Activated CD4-positive, alpha-beta T cell treated with anti-CD3 and anti-CD28 coated beads, Interleukin-2, amount 10 ng/mL, durations not matched to agents 7 days and 5 days (primary cell): Measurements from ENCODE around the gene RNU6-9. TPM values are rescaled to one million over a fixed set of nuclear protein-coding genes. Genes with fewer than 3 reads are reported as not detected.
A peak's percentile ranks its signal among the peaks of the same experiment; 100 is the strongest.
"Not testable (repeated sequence)": the region's sequence is repeated elsewhere in the genome, so short reads cannot be mapped to it uniquely, and the experiment has no call there.

Source experiments
- CTCF ChIA-PET: fragments of 350-600 bp; sonication (Branson Sonifier 250); formaldehyde crosslinking; loops from one replicate; lab custom pipeline; 2021; ENCODE audit warnings: antibody characterized with exemption; lab: Charles Lee
- POLR2A ChIA-PET: fragments of 350-600 bp; sonication (Branson Sonifier 250); formaldehyde crosslinking; loops from one replicate; lab custom pipeline; 2021; ENCODE audit warnings: antibody characterized with exemption; lab: Charles Lee
- DNase-seq: peaks from one replicate; pipeline ENCODE4 v3.0.0-alpha.2; 2020
- H3K27ac Mint-ChIP-seq: one replicate; pipeline ENCODE4 v1.8.0; 2021; ENCODE audit warnings: mild to moderate bottlenecking, moderate library complexity, mixed read lengths
- H3K27me3 Mint-ChIP-seq: one replicate; pipeline ENCODE4 v1.8.0; 2021; ENCODE audit warnings: mixed read lengths
- H3K36me3 Mint-ChIP-seq: one replicate; pipeline ENCODE4 v1.8.0; 2021; ENCODE audit warnings: low read depth, mixed read lengths
- H3K4me1 Mint-ChIP-seq: one replicate; pipeline ENCODE4 v1.8.0; 2021; ENCODE audit warnings: mixed read lengths
- H3K4me3 Mint-ChIP-seq: one replicate; pipeline ENCODE4 v1.8.0; 2021; ENCODE audit warnings: mild to moderate bottlenecking, moderate library complexity, mixed read lengths
- H3K9me3 Mint-ChIP-seq: one replicate; pipeline ENCODE4 v1.8.0; 2021; ENCODE audit warnings: mixed read lengths
- total RNA-seq, 2 experiments: library from RNA; stranded (reverse); gene quantifications; one replicate each; pipeline ENCODE4 v1.2.3, GENCODE V29; 2021

RNU6-9 gene
- not detected for total RNA-seq

DNA sequence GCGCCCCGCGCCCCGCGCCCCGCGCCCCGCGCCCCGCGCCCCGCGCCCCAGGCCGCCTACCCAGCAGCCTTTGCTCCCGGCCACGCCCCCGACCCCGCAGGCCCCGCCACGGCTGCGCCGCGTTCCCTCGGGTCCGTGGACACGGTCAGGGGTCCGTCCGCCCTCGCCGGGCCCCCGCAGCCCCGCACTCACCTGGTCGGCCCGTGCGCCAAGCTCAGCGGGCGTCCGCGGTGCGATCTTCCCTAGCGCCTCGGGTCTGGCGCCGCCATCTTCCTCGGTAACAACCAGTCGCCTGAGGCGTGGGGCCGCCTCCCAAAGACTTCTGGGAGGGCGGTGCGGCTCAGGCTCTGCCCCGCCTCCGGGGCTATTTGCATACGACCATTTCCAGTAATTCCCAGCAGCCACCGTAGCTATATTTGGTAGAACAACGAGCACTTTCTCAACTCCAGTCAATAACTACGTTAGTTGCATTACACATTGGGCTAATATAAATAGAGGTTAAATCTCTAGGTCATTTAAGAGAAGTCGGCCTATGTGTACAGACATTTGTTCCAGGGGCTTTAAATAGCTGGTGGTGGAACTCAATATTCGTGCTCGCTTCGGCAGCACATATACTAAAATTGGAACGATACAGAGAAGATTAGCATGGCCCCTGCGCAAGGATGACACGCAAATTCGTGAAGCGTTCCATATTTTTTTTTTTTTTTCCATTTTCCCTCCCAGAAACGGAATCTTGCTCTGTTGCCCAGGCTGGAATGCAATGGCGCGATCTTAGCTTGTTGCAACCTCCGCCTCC is at the start of gene RNU6-9, which contains the start of gene MED16:
Gene RNU6-9 (plus strand): TSS at position 591 of the 796 bp plus-strand sequence.
Gene MED16 (minus strand): TSS at position 294 of the 796 bp plus-strand sequence. CDS start 2,056 bp downstream, outside the sequence.
- CTCF ChIA-PET: interaction anchor here (0.6 to 2.0 kb wide), 6 partner anchors 9 to 177 kb away, joined by 3 to 17 read pairs (median 4); no protein-coding TSS in a partner anchor
- H3K4me1 Mint-ChIP-seq: peaks cover 28% of the 10 kb centered on the region
- no peaks in the 10 kb centered on the region for H3K27me3 Mint-ChIP-seq

DNA sequence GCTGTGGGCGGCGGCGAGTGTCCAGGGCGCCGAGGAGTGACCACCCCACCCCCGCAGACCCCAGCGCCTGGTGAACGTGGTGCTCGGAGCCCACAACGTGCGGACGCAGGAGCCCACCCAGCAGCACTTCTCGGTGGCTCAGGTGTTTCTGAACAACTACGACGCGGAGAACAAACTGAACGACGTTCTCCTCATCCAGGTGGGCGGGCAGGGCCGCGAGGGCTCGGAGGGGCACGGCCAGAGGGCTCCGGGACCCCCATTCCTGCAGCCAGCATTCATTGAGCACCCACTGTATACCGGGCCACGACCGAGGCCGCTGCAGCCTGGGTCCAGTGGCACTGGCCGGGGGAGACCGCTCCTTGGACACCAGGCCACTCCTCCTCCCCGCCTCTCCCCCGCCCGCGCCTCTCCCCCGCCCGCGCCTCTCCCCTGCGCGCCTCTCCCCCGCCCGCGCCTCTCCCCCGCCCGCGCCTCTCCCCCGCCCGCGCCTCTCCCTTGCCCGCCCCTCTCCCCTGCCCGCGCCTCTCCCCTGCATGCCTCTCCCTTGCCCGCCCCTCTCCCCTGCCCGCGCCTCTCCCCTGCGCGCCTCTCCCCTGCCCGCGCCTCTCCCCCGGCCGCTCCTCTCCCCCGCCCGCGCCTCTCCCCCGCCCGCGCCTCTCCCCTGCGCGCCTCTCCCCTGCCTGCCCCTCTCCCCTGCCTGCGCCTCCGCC is 49.3 kb upstream of the RNU6-9 start:
- no peak overlapping the region for H3K4me3 Mint-ChIP-seq
- peaks cover 3% of the 10 kb centered on the region for H3K9me3 Mint-ChIP-seq
- no peak for DNase-seq
- ChIA-PET CTCF (interaction anchor here (0.5 to 0.9 kb wide), 2 partner anchors 14 to 141 kb away, joined by 3 to 5 read pairs; no protein-coding TSS in a partner anchor), POLR2A (no interaction called here)
- H3K36me3 Mint-ChIP-seq: no peaks in the 10 kb centered on the region
- H3K27me3 Mint-ChIP-seq: peaks cover 23% of the 10 kb centered on the region
- no peak overlapping the region for H3K27ac Mint-ChIP-seq
- no peaks in the 10 kb centered on the region for H3K4me1 Mint-ChIP-seq

More for the DNA sequence above, at the start of gene RNU6-9, which contains the start of gene MED16:
- Mint-ChIP-seq H3K9me3 (no peaks in the 10 kb centered on the region), H3K4me3 (peak within 1 kb of the TSS; percentile 92), H3K36me3 (peaks cover 12% of the 10 kb centered on the region), H3K27ac (peak within 1 kb of the TSS; percentile 98)
- POLR2A ChIA-PET: interaction anchor here (0.5 to 0.7 kb wide), 3 partner anchors 17 to 1373 kb away, joined by 3 read pairs; no protein-coding TSS in a partner anchor
- peak; percentile 92 for DNase-seq

DNA sequence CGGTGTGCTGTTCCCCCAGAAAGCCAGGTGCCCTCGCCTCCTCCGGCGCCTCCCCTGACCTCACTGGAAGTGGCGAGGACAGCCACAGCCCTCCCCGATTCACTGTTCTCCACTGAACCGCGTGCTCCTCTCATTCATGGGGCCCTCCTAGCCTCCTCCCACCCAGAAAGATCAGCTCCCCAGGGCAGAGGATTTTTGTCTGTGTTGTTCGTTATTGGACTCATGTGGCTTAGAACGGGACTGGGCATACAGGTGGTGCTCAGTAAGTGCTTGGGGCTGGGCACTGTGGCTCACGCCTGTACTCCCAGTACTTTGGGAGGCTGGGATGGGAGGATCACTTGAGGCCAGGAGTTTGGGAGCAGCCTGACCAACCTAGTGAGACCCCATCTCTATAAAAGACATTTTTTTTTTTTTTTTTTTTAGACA is 48.7 kb upstream of the RNU6-9 start:
- DNase-seq: no peak
- Mint-ChIP-seq H3K4me3 (no peak overlapping the region), H3K36me3 (no peaks in the 10 kb centered on the region), H3K4me1 (no peaks in the 10 kb centered on the region), H3K9me3 (peaks cover 3% of the 10 kb centered on the region), H3K27me3 (peaks cover 25% of the 10 kb centered on the region), H3K27ac (no peak overlapping the region)
- ChIA-PET POLR2A (no interaction called here), CTCF (no interaction called here)

DNA sequence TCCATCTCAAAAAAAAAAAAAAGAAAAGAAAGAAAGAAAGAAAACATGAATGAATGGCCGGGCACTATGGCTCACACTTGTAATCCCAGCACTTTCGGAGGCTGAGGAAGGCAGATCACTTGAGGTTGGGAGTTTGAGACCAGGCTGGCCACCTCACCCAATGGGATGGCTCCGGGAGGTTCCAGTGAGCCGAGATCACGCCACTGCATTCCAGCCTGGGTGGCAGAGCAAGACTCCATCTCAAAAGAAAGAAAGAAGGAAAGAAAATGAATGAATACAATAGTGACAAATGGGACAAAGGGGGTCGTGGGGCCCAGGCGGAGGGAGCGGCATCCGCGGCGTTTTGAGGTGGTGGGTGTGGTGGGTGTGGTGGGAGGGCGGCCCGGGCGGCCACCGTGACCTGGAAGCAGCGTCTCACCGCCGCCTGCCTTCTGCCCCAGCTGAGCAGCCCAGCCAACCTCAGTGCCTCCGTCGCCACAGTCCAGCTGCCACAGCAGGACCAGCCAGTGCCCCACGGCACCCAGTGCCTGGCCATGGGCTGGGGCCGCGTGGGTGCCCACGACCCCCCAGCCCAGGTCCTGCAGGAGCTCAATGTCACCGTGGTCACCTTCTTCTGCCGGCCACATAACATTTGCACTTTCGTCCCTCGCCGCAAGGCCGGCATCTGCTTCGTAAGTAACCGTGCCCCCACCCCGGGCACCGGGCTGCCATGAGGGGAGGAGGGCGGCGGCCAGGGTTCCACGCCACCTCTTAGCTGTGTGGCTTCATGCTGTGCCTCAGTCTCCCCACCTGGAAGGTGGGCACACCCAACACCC is 47.4 kb upstream of the RNU6-9 start:
- POLR2A ChIA-PET: no interaction called here
- Mint-ChIP-seq H3K36me3 (no peaks in the 10 kb centered on the region), H3K4me1 (no peaks in the 10 kb centered on the region), H3K27ac (no peak overlapping the region), H3K9me3 (peaks cover 3% of the 10 kb centered on the region), H3K27me3 (peaks cover 24% of the 10 kb centered on the region), H3K4me3 (no peak overlapping the region)
- no peak for DNase-seq
- CTCF ChIA-PET: interaction anchor here (0.5 to 0.6 kb wide), 2 partner anchors 72 to 86 kb away, joined by 4 read pairs; no protein-coding TSS in a partner anchor

DNA sequence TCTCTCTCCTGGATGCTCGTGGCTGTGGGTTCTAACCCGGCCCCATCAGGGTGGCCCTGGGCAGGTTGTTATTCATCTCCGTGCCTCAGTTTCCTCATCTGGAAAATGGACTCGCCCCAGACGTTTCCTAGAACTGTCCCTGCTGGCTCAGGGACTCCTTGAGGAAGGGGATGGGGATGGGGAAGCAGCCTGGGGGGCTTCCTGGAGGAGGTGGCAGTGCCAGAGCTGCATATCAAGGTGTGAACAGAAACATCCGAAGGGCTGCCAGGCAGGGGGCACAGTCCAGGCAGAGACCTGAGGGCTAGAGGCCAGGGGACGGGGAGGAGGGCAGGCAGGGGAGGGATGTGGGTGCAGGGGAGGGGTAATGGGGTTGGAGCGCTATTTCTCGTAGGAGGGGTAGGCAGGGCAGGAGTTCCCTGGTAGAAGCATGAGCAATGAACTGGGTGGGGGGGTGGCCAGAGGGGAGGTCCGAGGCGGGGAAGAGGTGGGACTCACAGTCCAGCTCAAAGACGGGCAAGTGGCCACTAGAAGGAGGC is 44.8 kb upstream of the RNU6-9 start:
- Mint-ChIP-seq H3K27ac (no peak overlapping the region), H3K9me3 (no peaks in the 10 kb centered on the region), H3K27me3 (peaks cover 20% of the 10 kb centered on the region), H3K4me3 (no peak overlapping the region), H3K4me1 (no peaks in the 10 kb centered on the region), H3K36me3 (no peaks in the 10 kb centered on the region)
- CTCF ChIA-PET: interaction anchor here (2.3 kb wide), 1 partner anchor 15 kb away, joined by 6 read pairs; no protein-coding TSS in a partner anchor
- no peak for DNase-seq
- POLR2A ChIA-PET: no interaction called here

DNA sequence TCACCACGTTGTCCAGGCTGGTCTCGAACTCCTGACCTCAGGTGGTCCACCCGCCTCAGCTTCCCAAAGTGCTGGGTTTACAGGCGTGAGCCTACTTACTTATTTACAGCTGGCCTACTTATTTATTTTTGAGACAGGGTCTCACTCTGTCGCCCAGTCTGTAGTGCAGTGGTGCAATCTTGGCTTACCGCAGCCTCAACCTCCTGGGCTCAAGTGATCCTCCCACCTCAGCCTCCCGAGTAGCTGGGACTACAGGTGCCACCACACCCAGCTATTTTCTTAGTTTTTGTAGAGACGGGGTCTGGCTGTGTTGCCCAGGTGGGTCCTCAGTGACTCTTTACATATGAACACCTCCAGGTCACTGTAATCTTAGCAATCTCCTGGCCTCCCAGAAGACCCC is 44.1 kb upstream of the RNU6-9 start:
- H3K9me3 Mint-ChIP-seq, H3K36me3 Mint-ChIP-seq, H3K4me1 Mint-ChIP-seq, DNase-seq, POLR2A ChIA-PET, H3K4me3 Mint-ChIP-seq, H3K27ac Mint-ChIP-seq: not testable (repeated sequence)
- CTCF ChIA-PET: interaction anchor here (0.7 to 2.3 kb wide), 2 partner anchors 14 to 194 kb away, joined by 3 to 6 read pairs; no protein-coding TSS in a partner anchor
- H3K27me3 Mint-ChIP-seq: peaks cover 23% of the 10 kb centered on the region

DNA sequence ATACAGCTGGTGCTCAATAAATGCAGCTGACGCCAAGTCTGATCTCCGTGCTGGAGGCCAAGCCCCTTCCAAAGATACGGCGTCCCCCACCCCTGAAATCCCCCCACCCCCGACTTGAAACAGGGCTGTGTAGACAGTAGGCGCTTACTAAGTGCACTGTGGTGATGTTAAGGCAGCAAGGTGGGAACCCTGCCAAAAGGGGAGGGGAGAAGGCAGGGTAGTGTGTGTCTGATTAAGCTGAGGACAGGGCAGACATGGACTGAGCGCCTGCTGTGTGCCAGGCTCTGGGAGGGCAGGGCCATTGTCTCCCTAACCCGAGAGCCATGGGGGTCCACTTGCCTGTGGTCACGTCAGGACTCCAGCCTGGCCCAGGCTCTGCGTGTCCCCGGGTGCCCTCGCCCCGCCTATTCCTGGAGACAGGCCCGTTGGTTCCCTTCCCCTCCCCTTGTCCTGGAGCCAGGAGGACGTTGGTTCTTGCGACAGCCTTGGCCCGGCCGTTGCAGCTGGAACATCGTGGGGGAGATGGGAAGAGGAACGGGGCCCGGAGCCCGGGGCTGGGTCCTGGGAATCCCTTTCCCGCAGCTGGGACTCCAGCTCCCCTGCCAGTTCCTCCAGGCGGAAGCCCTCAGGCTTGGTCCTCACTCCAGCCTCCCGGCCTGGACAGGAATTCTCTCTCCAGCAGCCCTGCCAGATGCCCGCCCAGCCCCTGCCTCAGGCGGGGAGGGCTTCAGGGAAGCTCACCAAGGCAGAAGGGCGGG is 42.9 kb upstream of the RNU6-9 start:
- no peak for DNase-seq
- Mint-ChIP-seq H3K9me3 (no peaks in the 10 kb centered on the region), H3K4me3 (no peak overlapping the region), H3K36me3 (no peaks in the 10 kb centered on the region), H3K27ac (no peak overlapping the region), H3K4me1 (no peaks in the 10 kb centered on the region), H3K27me3 (peaks cover 18% of the 10 kb centered on the region)
- CTCF ChIA-PET: no interaction called here
- POLR2A ChIA-PET: no interaction called here

DNA sequence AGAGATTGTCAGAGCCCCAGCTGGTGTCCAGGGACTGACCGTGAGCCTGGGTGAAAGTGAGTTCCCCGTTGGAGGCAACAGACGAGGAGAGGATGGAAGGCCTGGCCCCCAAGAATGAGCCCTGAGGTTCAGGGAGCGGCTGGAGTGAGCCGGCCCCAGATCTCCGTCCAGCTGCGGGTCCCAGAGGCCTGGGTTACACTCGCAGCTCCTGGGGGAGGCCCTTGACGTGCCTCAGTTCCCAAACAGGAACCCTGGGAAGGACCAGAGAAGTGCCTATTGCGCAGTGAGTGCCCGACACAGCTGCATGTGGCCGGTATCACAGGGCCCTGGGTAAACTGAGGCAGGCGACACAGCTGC is 42.3 kb upstream of the RNU6-9 start:
- Mint-ChIP-seq H3K36me3 (no peaks in the 10 kb centered on the region), H3K4me3 (no peak overlapping the region), H3K4me1 (no peaks in the 10 kb centered on the region), H3K27me3 (peaks cover 15% of the 10 kb centered on the region), H3K9me3 (no peaks in the 10 kb centered on the region), H3K27ac (no peak overlapping the region)
- ChIA-PET CTCF (no interaction called here), POLR2A (no interaction called here)
- no peak for DNase-seq

DNA sequence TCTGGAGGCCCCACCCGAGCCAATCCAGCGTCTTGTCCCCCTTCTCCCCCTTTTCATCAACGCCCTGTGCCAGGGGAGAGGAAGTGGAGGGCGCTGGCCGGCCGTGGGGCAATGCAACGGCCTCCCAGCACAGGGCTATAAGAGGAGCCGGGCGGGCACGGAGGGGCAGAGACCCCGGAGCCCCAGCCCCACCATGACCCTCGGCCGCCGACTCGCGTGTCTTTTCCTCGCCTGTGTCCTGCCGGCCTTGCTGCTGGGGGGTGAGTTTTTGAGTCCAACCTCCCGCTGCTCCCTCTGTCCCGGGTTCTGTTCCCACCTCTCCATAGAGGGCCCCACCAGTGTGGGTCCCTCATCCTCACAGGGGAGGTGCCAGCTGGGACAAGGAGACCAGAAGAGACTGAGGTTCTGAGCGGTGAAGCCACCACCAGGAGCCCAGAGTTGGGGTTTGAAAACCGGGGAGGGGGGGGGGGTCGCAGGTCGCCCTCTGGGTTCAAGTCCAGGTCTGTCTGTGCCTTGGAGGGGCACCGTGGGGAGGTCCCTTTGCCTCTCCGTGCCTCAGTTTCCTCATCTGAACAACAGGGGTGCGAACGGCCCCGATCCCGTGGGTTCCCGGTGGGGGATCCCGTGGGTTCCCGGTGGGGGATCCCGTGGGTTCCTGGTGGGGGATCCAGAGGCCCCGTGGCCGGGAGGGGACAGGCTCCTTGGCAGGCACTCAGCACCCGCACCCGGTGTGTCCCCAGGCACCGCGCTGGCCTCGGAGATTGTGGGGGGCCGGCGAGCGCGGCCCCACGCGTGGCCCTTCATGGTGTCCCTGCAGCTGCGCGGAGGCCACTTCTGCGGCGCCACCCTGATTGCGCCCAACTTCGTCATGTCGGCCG is 40.9 kb upstream of the RNU6-9 start, which contains the start of gene ELANE:
Gene ELANE (plus strand): TSS at position 168 of the 878 bp plus-strand sequence. CDS start 26 bp downstream, at position 194.
- peaks cover 10% of the 10 kb centered on the region for H3K27me3 Mint-ChIP-seq
- no peak within 1 kb of the TSS for H3K27ac Mint-ChIP-seq
- CTCF ChIA-PET: interaction anchor here (0.8 kb wide), 1 partner anchor 10 kb away, joined by 4 read pairs; no protein-coding TSS in a partner anchor

DNA sequence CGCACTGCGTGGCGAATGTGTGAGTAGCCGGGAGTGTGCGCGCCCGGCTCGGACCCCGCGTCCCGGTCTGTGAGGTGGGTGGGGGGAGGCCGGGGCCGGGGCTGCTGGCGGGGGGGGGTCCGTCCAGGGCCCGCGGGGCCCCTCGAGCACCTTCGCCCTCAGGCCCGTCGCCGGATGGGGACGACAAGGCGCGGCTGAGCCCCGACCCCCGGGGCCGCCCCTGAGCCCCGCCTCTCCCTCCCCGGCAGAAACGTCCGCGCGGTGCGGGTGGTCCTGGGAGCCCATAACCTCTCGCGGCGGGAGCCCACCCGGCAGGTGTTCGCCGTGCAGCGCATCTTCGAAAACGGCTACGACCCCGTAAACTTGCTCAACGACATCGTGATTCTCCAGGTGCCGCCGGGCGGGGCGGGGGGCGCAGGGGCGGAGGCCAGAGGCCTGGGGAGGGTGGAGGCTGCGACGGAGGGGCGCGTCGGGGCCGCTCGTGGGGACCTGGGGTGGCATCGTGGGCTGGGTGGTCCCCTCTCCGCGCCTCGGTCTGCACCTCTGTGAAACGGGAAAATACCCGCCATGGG is 40.2 kb upstream of the RNU6-9 start:
- Mint-ChIP-seq H3K4me3 (no peak overlapping the region), H3K4me1 (peaks cover 5% of the 10 kb centered on the region), H3K27me3 (peaks cover 11% of the 10 kb centered on the region), H3K27ac (no peak overlapping the region), H3K36me3 (no peaks in the 10 kb centered on the region), H3K9me3 (no peaks in the 10 kb centered on the region)
- CTCF ChIA-PET: no interaction called here
- POLR2A ChIA-PET: no interaction called here
- no peak for DNase-seq

More for the DNA sequence above, 40.9 kb upstream of the RNU6-9 start, which contains the start of gene ELANE:
- POLR2A ChIA-PET: no interaction called here
- Mint-ChIP-seq H3K4me1 (peaks cover 2% of the 10 kb centered on the region), H3K4me3 (no peak within 1 kb of the TSS), H3K36me3 (no peaks in the 10 kb centered on the region), H3K9me3 (no peaks in the 10 kb centered on the region)
- DNase-seq: no peak
